PFSK-1 (cell line): Measurements from ENCODE around the gene PFN1.

Source experiments
- FOXP2 ChIP-seq: optimal IDR thresholded peaks from 2 replicates; pipeline ENCODE3; 2011; ENCODE audit warnings: borderline replicate concordance, control low read depth, inconsistent platforms; ENCODE audit not compliant: insufficient read depth; ENCODE audit errors: extremely low read length, extremely low read depth
- POLR2AphosphoS5 ChIP-seq: IDR thresholded peaks from 2 replicates; pipeline ENCODE4 v1.6.1; 2012; ENCODE audit warnings: low read depth, mild to moderate bottlenecking, control low read depth, low read length, moderate library complexity
- SIN3A ChIP-seq: IDR thresholded peaks from 2 replicates; pipeline ENCODE4 v1.6.1; 2012; ENCODE audit warnings: mild to moderate bottlenecking, low read length, moderate library complexity, borderline replicate concordance; ENCODE audit not compliant: insufficient read depth
- TAF1 ChIP-seq: IDR thresholded peaks from 2 replicates; pipeline ENCODE4 v1.6.1; 2012; ENCODE audit warnings: low read length, control low read depth, borderline replicate concordance; ENCODE audit not compliant: insufficient read depth
- TF ChIP-seq, protein P1 (sequence below), 2 experiments: IDR thresholded peaks; 2 replicates each; pipeline versions ENCODE4 v1.6.1 to v1.8.0; 2011 to 2012; ENCODE audit warnings: low read depth in 2 of 2, low read length in 2 of 2, control low read depth in 1 of 2, inconsistent platforms in 1 of 2, mild to moderate bottlenecking in 1 of 2, moderate library complexity in 1 of 2; ENCODE audit not compliant: insufficient read depth in 1 of 2

DNA sequence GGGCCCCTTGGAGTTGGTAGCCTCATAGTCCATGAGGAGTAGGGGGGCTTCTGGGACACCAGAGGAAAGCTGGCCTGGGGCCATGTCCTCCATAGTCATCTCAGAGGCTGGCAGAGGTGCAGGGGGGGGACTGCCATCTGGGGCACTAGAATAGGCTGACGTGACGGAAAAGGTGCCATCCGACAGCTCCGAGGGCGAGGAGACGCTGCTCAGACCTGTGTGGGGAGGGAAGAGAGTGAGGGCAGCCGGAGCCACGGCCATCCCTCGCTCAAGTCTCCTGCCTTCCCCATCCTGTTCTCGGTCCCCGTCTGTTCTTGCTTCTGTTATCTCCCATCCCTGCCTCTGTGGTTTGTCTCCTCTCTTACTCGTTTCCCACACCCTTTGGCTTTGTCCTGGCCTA lies 24.0 kb upstream of the PFN1 start:
- TF ChIP-seq TAF1 (no peak), POLR2AphosphoS5 (no peak), SIN3A (no peak), FOXP2 (no peak)
- TF ChIP-seq, protein P1, sequence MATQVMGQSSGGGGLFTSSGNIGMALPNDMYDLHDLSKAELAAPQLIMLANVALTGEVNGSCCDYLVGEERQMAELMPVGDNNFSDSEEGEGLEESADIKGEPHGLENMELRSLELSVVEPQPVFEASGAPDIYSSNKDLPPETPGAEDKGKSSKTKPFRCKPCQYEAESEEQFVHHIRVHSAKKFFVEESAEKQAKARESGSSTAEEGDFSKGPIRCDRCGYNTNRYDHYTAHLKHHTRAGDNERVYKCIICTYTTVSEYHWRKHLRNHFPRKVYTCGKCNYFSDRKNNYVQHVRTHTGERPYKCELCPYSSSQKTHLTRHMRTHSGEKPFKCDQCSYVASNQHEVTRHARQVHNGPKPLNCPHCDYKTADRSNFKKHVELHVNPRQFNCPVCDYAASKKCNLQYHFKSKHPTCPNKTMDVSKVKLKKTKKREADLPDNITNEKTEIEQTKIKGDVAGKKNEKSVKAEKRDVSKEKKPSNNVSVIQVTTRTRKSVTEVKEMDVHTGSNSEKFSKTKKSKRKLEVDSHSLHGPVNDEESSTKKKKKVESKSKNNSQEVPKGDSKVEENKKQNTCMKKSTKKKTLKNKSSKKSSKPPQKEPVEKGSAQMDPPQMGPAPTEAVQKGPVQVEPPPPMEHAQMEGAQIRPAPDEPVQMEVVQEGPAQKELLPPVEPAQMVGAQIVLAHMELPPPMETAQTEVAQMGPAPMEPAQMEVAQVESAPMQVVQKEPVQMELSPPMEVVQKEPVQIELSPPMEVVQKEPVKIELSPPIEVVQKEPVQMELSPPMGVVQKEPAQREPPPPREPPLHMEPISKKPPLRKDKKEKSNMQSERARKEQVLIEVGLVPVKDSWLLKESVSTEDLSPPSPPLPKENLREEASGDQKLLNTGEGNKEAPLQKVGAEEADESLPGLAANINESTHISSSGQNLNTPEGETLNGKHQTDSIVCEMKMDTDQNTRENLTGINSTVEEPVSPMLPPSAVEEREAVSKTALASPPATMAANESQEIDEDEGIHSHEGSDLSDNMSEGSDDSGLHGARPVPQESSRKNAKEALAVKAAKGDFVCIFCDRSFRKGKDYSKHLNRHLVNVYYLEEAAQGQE (IDR thresholded peaks at IDR 0.05; ENCODE audit: insufficient read depth in 1 of 2, low read depth in 2 of 2, low read length in 2 of 2) = no peak
